ENCODE data around the gene GSK3A. TPM values are rescaled to one million over a fixed set of nuclear protein-coding genes. Genes with fewer than 3 reads are reported as not detected.
A peak's percentile ranks its signal among the peaks of the same experiment; 100 is the strongest.

GSK3A gene
- total RNA-seq, 1 donor from 2014 or later, result 68.0 TPM

GRCh38 chr19:42272535-42272897 is 30.1 kb upstream of the GSK3A start:
- peaks cover 25% of the 10 kb centered on the region for H3K4me1 Mint-ChIP-seq
- no peak for TF ChIP-seq CTCF (conservative IDR thresholded peaks at IDR 0.05)
- no peaks in the 10 kb centered on the region for H3K27me3 Mint-ChIP-seq (ENCODE audit: low read depth)
- no peak overlapping the region for H3K27ac Mint-ChIP-seq (ENCODE audit: unreplicated experiment)
- no peaks in the 10 kb centered on the region for H3K9me3 Mint-ChIP-seq
- no peak for DNase-seq (ENCODE audit: low read depth, low spot score)
- no peaks in the 10 kb centered on the region for H3K36me3 Mint-ChIP-seq (ENCODE audit: low read depth)
- H3K4me3 Mint-ChIP-seq, result no peak overlapping the region

GRCh38 chr19:42271861-42272534 is 29.6 kb upstream of the GSK3A start:
- peaks cover 28% of the 10 kb centered on the region for H3K4me1 Mint-ChIP-seq
- TF ChIP-seq CTCF (conservative IDR thresholded peaks at IDR 0.05), result no peak
- H3K27ac Mint-ChIP-seq (ENCODE audit: unreplicated experiment), result no peak overlapping the region
- no peaks in the 10 kb centered on the region for H3K36me3 Mint-ChIP-seq (ENCODE audit: low read depth)
- no peaks in the 10 kb centered on the region for H3K9me3 Mint-ChIP-seq
- no peak for DNase-seq (ENCODE audit: low read depth, low spot score)
- no peaks in the 10 kb centered on the region for H3K27me3 Mint-ChIP-seq (ENCODE audit: low read depth)
- H3K4me3 Mint-ChIP-seq, result no peak overlapping the region

GRCh38 chr19:42271045-42271419 is 28.6 kb upstream of the GSK3A start:
- H3K4me1 Mint-ChIP-seq, result peaks cover 25% of the 10 kb centered on the region
- TF ChIP-seq CTCF (conservative IDR thresholded peaks at IDR 0.05), result no peak
- H3K27me3 Mint-ChIP-seq (ENCODE audit: low read depth), result no peaks in the 10 kb centered on the region
- H3K9me3 Mint-ChIP-seq, result no peaks in the 10 kb centered on the region
- H3K36me3 Mint-ChIP-seq (ENCODE audit: low read depth), result no peaks in the 10 kb centered on the region
- no peak overlapping the region for H3K27ac Mint-ChIP-seq (ENCODE audit: unreplicated experiment)
- DNase-seq (ENCODE audit: low read depth, low spot score), result no peak
- H3K4me3 Mint-ChIP-seq, result peak overlapping the region; percentile 56

- no peak for DNase-seq (ENCODE audit: low read depth, low spot score)
- peak overlapping the region; percentile 87 for H3K4me3 Mint-ChIP-seq
- no peaks in the 10 kb centered on the region for H3K36me3 Mint-ChIP-seq (ENCODE audit: low read depth)
- H3K27ac Mint-ChIP-seq (ENCODE audit: unreplicated experiment), result peak overlapping the region; percentile 50
- peaks cover 23% of the 10 kb centered on the region for H3K4me1 Mint-ChIP-seq
- H3K27me3 Mint-ChIP-seq (ENCODE audit: low read depth), result no peaks in the 10 kb centered on the region
- H3K9me3 Mint-ChIP-seq, result no peaks in the 10 kb centered on the region
- no peak for TF ChIP-seq CTCF (conservative IDR thresholded peaks at IDR 0.05)
Measured at GRCh38 chr19:42270346-42271044, 28.1 kb upstream of the GSK3A start.

GRCh38 chr19:42269478-42270345 is 27.3 kb upstream of the GSK3A start:
- Mint-ChIP-seq H3K27me3 (ENCODE audit: low read depth) (no peaks in the 10 kb centered on the region), H3K36me3 (ENCODE audit: low read depth) (no peaks in the 10 kb centered on the region), H3K4me1 (peaks cover 23% of the 10 kb centered on the region), H3K9me3 (no peaks in the 10 kb centered on the region), H3K4me3 (peak overlapping the region; percentile 87), H3K27ac (ENCODE audit: unreplicated experiment) (peak overlapping the region; percentile 19)
- no peak for TF ChIP-seq CTCF (conservative IDR thresholded peaks at IDR 0.05)
- DNase-seq (ENCODE audit: low read depth, low spot score), result no peak

Data from neural crest cell (in vitro differentiated cells).